Measurements from ENCODE around the gene RALGAPA2. TPM values are rescaled to one million over a fixed set of nuclear protein-coding genes. Genes with fewer than 3 reads are reported as not detected.

RALGAPA2 gene
- total RNA-seq, 1 experiment from 2014 or later: 9.8 TPM

GRCh38 chr20:20551409-20551808, 161.0 kb downstream of the RALGAPA2 start:
- Histone ChIP-seq H2AFZ (ENCODE audit: low read length) (no peak overlapping the region), H4K20me1 (ENCODE audit: low read length) (no peaks in the 10 kb centered on the region), H3F3A (ENCODE audit: low read length, unreplicated experiment) (peaks cover 4% of the 10 kb centered on the region), H3K27ac (ENCODE audit: low read length) (peak overlapping the region; percentile 95), H3K9me2 (replicated peaks; ENCODE audit: low read length) (no peaks in the 10 kb centered on the region), H3K79me2 (ENCODE audit: low read length) (no peaks in the 10 kb centered on the region), H3K4me1 (ENCODE audit: insufficient read depth, low read length) (peaks cover 53% of the 10 kb centered on the region), H3K27me3 (ENCODE audit: low read length) (no peaks in the 10 kb centered on the region), H3K9ac (ENCODE audit: low read length) (no peak overlapping the region), H3K4me2 (ENCODE audit: low read length) (peak overlapping the region; percentile 27), H3K36me3 (ENCODE audit: low read depth, low read length) (no peaks in the 10 kb centered on the region), H3K4me3 (ENCODE audit: low read length) (no peak overlapping the region), H3K9me3 (ENCODE audit: low read length) (no peaks in the 10 kb centered on the region)
- CTCF ChIA-PET: no interaction called here
- POLR2A ChIA-PET (ENCODE audit: unreplicated experiment): no interaction called here
- peak; percentile 34; the same call in 1 of the 2 replicates for ATAC-seq
- BruUV-seq (replicated peaks): no TSS peak
- TF ChIP-seq CTCF (conservative IDR thresholded peaks at IDR 0.05; ENCODE audit: low read depth, low read length): no peak
- no peak for TF ChIP-seq EZH2phosphoT487 (IDR thresholded peaks at IDR 0.05; ENCODE audit: borderline replicate concordance, low read length)
- no peak for TF ChIP-seq EZH2 (IDR thresholded peaks at IDR 0.05; ENCODE audit: low read length, unreplicated experiment)
- peak; percentile 38 for DNase-seq
- intact Hi-C loops (cut with micrococcal nuclease): no loop called here

- POLR2A ChIA-PET (ENCODE audit: unreplicated experiment): no interaction called here
- Histone ChIP-seq H3K27me3 (ENCODE audit: low read length) (no peaks in the 10 kb centered on the region), H3K79me2 (ENCODE audit: low read length) (no peaks in the 10 kb centered on the region), H3F3A (ENCODE audit: low read length, unreplicated experiment) (peaks cover 4% of the 10 kb centered on the region), H3K9ac (ENCODE audit: low read length) (peak overlapping the region; percentile 58), H3K4me2 (ENCODE audit: low read length) (peak overlapping the region; percentile 71), H3K4me3 (ENCODE audit: low read length) (peak overlapping the region; percentile 45; the same call in 1 of the 2 replicates), H3K27ac (ENCODE audit: low read length) (peak overlapping the region; percentile 95), H3K36me3 (ENCODE audit: low read depth, low read length) (no peaks in the 10 kb centered on the region), H4K20me1 (ENCODE audit: low read length) (no peaks in the 10 kb centered on the region), H3K9me2 (replicated peaks; ENCODE audit: low read length) (no peaks in the 10 kb centered on the region), H2AFZ (ENCODE audit: low read length) (peak overlapping the region; percentile 19), H3K9me3 (ENCODE audit: low read length) (no peaks in the 10 kb centered on the region), H3K4me1 (ENCODE audit: insufficient read depth, low read length) (peaks cover 53% of the 10 kb centered on the region)
- no TSS peak for BruUV-seq (replicated peaks)
- CTCF ChIA-PET: interaction anchor here (1.0 kb wide), 1 partner anchor 29 kb away, joined by 4 read pairs; no protein-coding TSS in a partner anchor
- intact Hi-C loops (cut with micrococcal nuclease): no loop called here
- ATAC-seq: peak; percentile 94
- no peak for TF ChIP-seq CTCF (conservative IDR thresholded peaks at IDR 0.05; ENCODE audit: low read depth, low read length)
- TF ChIP-seq EZH2phosphoT487 (IDR thresholded peaks at IDR 0.05; ENCODE audit: borderline replicate concordance, low read length): no peak
- TF ChIP-seq EZH2 (IDR thresholded peaks at IDR 0.05; ENCODE audit: low read length, unreplicated experiment): no peak
- DNase-seq: peak; percentile 99
These were observed 162.7 kb downstream of the RALGAPA2 start for GRCh38 chr20:20549704-20550103.

GRCh38 chr20:20549267-20549612, 163.2 kb downstream of the RALGAPA2 start:
- ATAC-seq: peak; percentile 17
- CTCF ChIA-PET: interaction anchor here (1.0 kb wide), 1 partner anchor 29 kb away, joined by 4 read pairs; no protein-coding TSS in a partner anchor
- TF ChIP-seq CTCF (conservative IDR thresholded peaks at IDR 0.05; ENCODE audit: low read depth, low read length): no peak
- no peak for TF ChIP-seq EZH2 (IDR thresholded peaks at IDR 0.05; ENCODE audit: low read length, unreplicated experiment)
- no peak for TF ChIP-seq EZH2phosphoT487 (IDR thresholded peaks at IDR 0.05; ENCODE audit: borderline replicate concordance, low read length)
- Histone ChIP-seq H3K9ac (ENCODE audit: low read length) (peak overlapping the region; percentile 58), H4K20me1 (ENCODE audit: low read length) (no peaks in the 10 kb centered on the region), H3K27ac (ENCODE audit: low read length) (peak overlapping the region; percentile 95), H3K27me3 (ENCODE audit: low read length) (no peaks in the 10 kb centered on the region), H3F3A (ENCODE audit: low read length, unreplicated experiment) (peaks cover 4% of the 10 kb centered on the region), H2AFZ (ENCODE audit: low read length) (peak overlapping the region; percentile 19), H3K79me2 (ENCODE audit: low read length) (no peaks in the 10 kb centered on the region), H3K9me3 (ENCODE audit: low read length) (no peaks in the 10 kb centered on the region), H3K36me3 (ENCODE audit: low read depth, low read length) (no peaks in the 10 kb centered on the region), H3K4me3 (ENCODE audit: low read length) (peak overlapping the region; percentile 45; the same call in 1 of the 2 replicates), H3K4me1 (ENCODE audit: insufficient read depth, low read length) (peaks cover 53% of the 10 kb centered on the region), H3K4me2 (ENCODE audit: low read length) (peak overlapping the region; percentile 71), H3K9me2 (replicated peaks; ENCODE audit: low read length) (no peaks in the 10 kb centered on the region)
- DNase-seq: peak; percentile 70
- no TSS peak for BruUV-seq (replicated peaks)
- POLR2A ChIA-PET (ENCODE audit: unreplicated experiment): no interaction called here
- intact Hi-C loops (cut with micrococcal nuclease): no loop called here
